Common myeloid progenitor, CD34-positive (primary cell): ENCODE results near the gene PRKCA.

Source experiments
- CTCF ChIA-PET: fragments of 350-600 bp; sonication (Branson Sonifier 250); formaldehyde crosslinking; loops from one replicate; lab custom pipeline; 2021; ENCODE audit warnings: antibody characterized with exemption; lab: Charles Lee
- POLR2A ChIA-PET: fragments of 350-600 bp; sonication (Branson Sonifier 250); formaldehyde crosslinking; loops from one replicate; lab custom pipeline; 2021; ENCODE audit warnings: antibody characterized with exemption; lab: Charles Lee
- DNase-seq, 3 donors: peaks; one replicate each; pipeline versions ENCODE4 v3.0.0 to v3.0.0-alpha.2; 2013
- H3K27ac ChIP-seq, 2 experiments: 1 replicate in 1 of 2; 2 replicates in 1 of 2; pipeline ENCODE4 v1.7.0; 2013; ENCODE audit warnings: inconsistent platforms in 2 of 2, low read length in 2 of 2, mild to moderate bottlenecking in 2 of 2, low read depth in 1 of 2, moderate library complexity in 1 of 2; ENCODE audit not compliant: severe bottlenecking in 2 of 2, insufficient read depth in 1 of 2, poor library complexity in 1 of 2
- H3K27me3 ChIP-seq, 5 experiments: replicated peaks in 2 of 5; 1 replicate in 3 of 5; 2 replicates in 2 of 5; pipeline versions ENCODE4 v1.6.1 to v1.7.0; 2013; ENCODE audit warnings: low read length in 4 of 5, mild to moderate bottlenecking in 2 of 5, moderate library complexity in 2 of 5, inconsistent platforms in 1 of 5; ENCODE audit not compliant: insufficient read depth in 5 of 5, control insufficient read depth in 4 of 5
- H3K36me3 ChIP-seq, 4 experiments: 1 replicate in 2 of 4; 2 replicates in 2 of 4; pipeline versions ENCODE4 v1.6.1 to v1.7.0; 2013; ENCODE audit warnings: low read length in 3 of 4, control low read depth in 1 of 4, mild to moderate bottlenecking in 1 of 4; ENCODE audit not compliant: control insufficient read depth in 4 of 4, insufficient read depth in 4 of 4
- H3K4me1 ChIP-seq, 4 experiments: 1 replicate in 3 of 4; 2 replicates in 1 of 4; pipeline versions ENCODE4 v1.6.1 to v1.7.1; 2013; ENCODE audit warnings: low read length in 3 of 4, mild to moderate bottlenecking in 3 of 4, control low read depth in 1 of 4, inconsistent platforms in 1 of 4, moderate library complexity in 1 of 4; ENCODE audit not compliant: control insufficient read depth in 4 of 4, insufficient read depth in 4 of 4; ENCODE audit errors: control extremely low read depth in 1 of 4
- H3K4me3 ChIP-seq, 7 experiments: 1 replicate in 4 of 7; 2 replicates in 3 of 7; pipeline versions ENCODE4 v1.5.1 to v1.7.0; 2013; ENCODE audit warnings: mild to moderate bottlenecking in 7 of 7, low read length in 6 of 7, moderate library complexity in 6 of 7, inconsistent platforms in 2 of 7, low read depth in 2 of 7, control low read depth in 1 of 7; ENCODE audit not compliant: insufficient read depth in 4 of 7, control insufficient read depth in 1 of 7; ENCODE audit errors: extremely low read depth in 1 of 7
- H3K9me3 ChIP-seq, 5 experiments: 1 replicate in 4 of 5; 2 replicates in 1 of 5; pipeline versions ENCODE4 v1.6.1 to v1.7.1; 2013; ENCODE audit warnings: low read length in 4 of 5, mild to moderate bottlenecking in 2 of 5, inconsistent platforms in 1 of 5, low read depth in 1 of 5, moderate library complexity in 1 of 5; ENCODE audit not compliant: control insufficient read depth in 4 of 5, insufficient read depth in 2 of 5; ENCODE audit errors: control extremely low read depth in 1 of 5
- WGBS: methylation state at CpG from one replicate; pipeline ENCODE4 v1.1.5; 2013; ENCODE audit not compliant: insufficient coverage; 5-methylcytosine and 5-hydroxymethylcytosine counted together

PRKCA gene

GRCh38 chr17:66276328-66276937 lies 26.0 kb upstream of the PRKCA start:
- ChIA-PET CTCF (interaction anchor here (0.6 to 1.2 kb wide), 2 partner anchors 10 to 261 kb away, joined by 3 read pairs; no protein-coding TSS in a partner anchor), POLR2A (no interaction called here)
- H3K9me3 ChIP-seq, result peaks cover 0 to 4% (median 0%) of the 10 kb centered on the region in 5 experiments
- H3K4me3 ChIP-seq, result no peak overlapping the region
- WGBS, result 100% methylated on average over 3 of the region's 3 CpGs
- DNase-seq, result no peak
- peaks cover 0 to 3% (median 0%) of the 10 kb centered on the region in 5 experiments for H3K27me3 ChIP-seq
- no peak overlapping the region for H3K27ac ChIP-seq
- H3K36me3 ChIP-seq, result no peaks in the 10 kb centered on the region
- H3K4me1 ChIP-seq, result no peaks in the 10 kb centered on the region

- ChIA-PET POLR2A (no interaction called here), CTCF (no interaction called here)
- 100% methylated on average over 2 of the region's 2 CpGs for WGBS
These were observed 25.2 kb upstream of the PRKCA start for GRCh38 chr17:66277191-66277590.

GRCh38 chr17:66281661-66282369 lies 20.6 kb upstream of the PRKCA start:
- H3K27me3 ChIP-seq, result no peaks in the 10 kb centered on the region
- H3K36me3 ChIP-seq, result no peaks in the 10 kb centered on the region
- H3K4me3 ChIP-seq, result no peak overlapping the region
- POLR2A ChIA-PET, result no interaction called here
- CTCF ChIA-PET, result no interaction called here
- DNase-seq, result no peak
- WGBS, result 94% methylated on average over 7 of the region's 7 CpGs
- no peaks in the 10 kb centered on the region for H3K9me3 ChIP-seq
- no peak overlapping the region for H3K27ac ChIP-seq
- peaks cover 0 to 4% (median 0%) of the 10 kb centered on the region in 4 experiments for H3K4me1 ChIP-seq

More at GRCh38 chr17:66277191-66277590, 25.2 kb upstream of the PRKCA start:
- peaks cover 0 to 3% (median 0%) of the 10 kb centered on the region in 5 experiments for H3K27me3 ChIP-seq
- H3K27ac ChIP-seq, result no peak overlapping the region
- H3K4me1 ChIP-seq, result no peaks in the 10 kb centered on the region
- no peaks in the 10 kb centered on the region for H3K9me3 ChIP-seq
- no peak overlapping the region for H3K4me3 ChIP-seq
- DNase-seq, result no peak
- no peaks in the 10 kb centered on the region for H3K36me3 ChIP-seq

GRCh38 chr17:66283296-66283934 lies 19.0 kb upstream of the PRKCA start:
- POLR2A ChIA-PET, result no interaction called here
- H3K36me3 ChIP-seq, result no peaks in the 10 kb centered on the region
- H3K27ac ChIP-seq, result no peak overlapping the region
- CTCF ChIA-PET, result no interaction called here
- no peak for DNase-seq
- H3K4me3 ChIP-seq, result no peak overlapping the region
- no peaks in the 10 kb centered on the region for H3K9me3 ChIP-seq
- peaks cover 0 to 1% (median 0%) of the 10 kb centered on the region in 5 experiments for H3K27me3 ChIP-seq
- peaks cover 0 to 4% (median 0%) of the 10 kb centered on the region in 4 experiments for H3K4me1 ChIP-seq
- WGBS, result 100% methylated on average over 5 of the region's 6 CpGs

- Histone ChIP-seq H3K9me3 (no peaks in the 10 kb centered on the region), H3K27ac (no peak overlapping the region), H3K27me3 (peaks cover 0 to 1% (median 0%) of the 10 kb centered on the region in 5 experiments), H3K36me3 (no peaks in the 10 kb centered on the region), H3K4me1 (peaks cover 0 to 4% (median 0%) of the 10 kb centered on the region in 4 experiments), H3K4me3 (no peak overlapping the region)
- DNase-seq, result no peak
- 85% methylated on average over 2 of the region's 2 CpGs for WGBS
- POLR2A ChIA-PET, result no interaction called here
- CTCF ChIA-PET, result no interaction called here
These were observed 18.4 kb upstream of the PRKCA start for GRCh38 chr17:66283971-66284370.

GRCh38 chr17:66285149-66285548 lies 17.3 kb upstream of the PRKCA start:
- no peak for DNase-seq
- peaks cover 0 to 4% (median 0%) of the 10 kb centered on the region in 4 experiments for H3K4me1 ChIP-seq
- no peaks in the 10 kb centered on the region for H3K36me3 ChIP-seq
- ChIA-PET POLR2A (no interaction called here), CTCF (no interaction called here)
- no peak overlapping the region for H3K27ac ChIP-seq
- no peaks in the 10 kb centered on the region for H3K9me3 ChIP-seq
- H3K27me3 ChIP-seq, result peaks cover 0 to 1% (median 0%) of the 10 kb centered on the region in 5 experiments
- 71% methylated on average over 2 of the region's 2 CpGs for whole genome bisulfite sequencing
- H3K4me3 ChIP-seq, result no peak overlapping the region

- no peak overlapping the region for H3K4me3 ChIP-seq
- WGBS, result 100% methylated on average over 2 of the region's 2 CpGs
- ChIA-PET POLR2A (no interaction called here), CTCF (no interaction called here)
- peaks cover 0 to 1% (median 0%) of the 10 kb centered on the region in 5 experiments for H3K27me3 ChIP-seq
- no peaks in the 10 kb centered on the region for H3K36me3 ChIP-seq
- H3K9me3 ChIP-seq, result no peaks in the 10 kb centered on the region
- DNase-seq, result no peak
- peaks cover 0 to 4% (median 0%) of the 10 kb centered on the region in 4 experiments for H3K4me1 ChIP-seq
- H3K27ac ChIP-seq, result no peak overlapping the region
These were observed 14.5 kb upstream of the PRKCA start for GRCh38 chr17:66287911-66288310.
